Vagina (tissue), 2 donors: Measurements from ENCODE around the gene DGKB. TPM values are rescaled to one million over a fixed set of nuclear protein-coding genes. Genes with fewer than 3 reads are reported as not detected.

Source experiments
- DNase-seq, 2 donors: peaks; one replicate each; pipeline ENCODE4 v3.0.0-alpha.2; 2017; ENCODE audit errors: extremely low spot score in 2 of 2
- H3K27ac ChIP-seq: fragments of 200-600 bp; sonication (generic); one replicate; pipeline ENCODE4 v1.5.1; 2019
- H3K27me3 ChIP-seq: fragments of 200-600 bp; sonication (generic); one replicate; pipeline ENCODE4 v1.5.1; 2019
- H3K36me3 ChIP-seq, 2 donors: fragments of 200-600 bp; sonication (generic); one replicate each; pipeline ENCODE4 v1.5.1; 2017 to 2019
- H3K4me1 ChIP-seq: fragments of 200-600 bp; sonication (generic); one replicate; pipeline ENCODE4 v1.5.1; 2019
- H3K4me3 ChIP-seq, 2 donors: fragments of 200-600 bp; sonication (generic); 1 replicate in 1 of 2; 2 replicates in 1 of 2; pipeline ENCODE4 v1.5.1; 2016 to 2019
- H3K9me3 ChIP-seq: fragments of 200-600 bp; sonication (generic); one replicate; pipeline ENCODE4 v1.5.1; 2019
- CTCF ChIP-seq, 3 experiments: fragments of 450-650 bp in 2 of 3; fragments of 200-600 bp in 1 of 3; sonication (generic) in 1 of 3; IDR thresholded peaks; one replicate each; pipeline ENCODE4 v1.5.1; 2017 to 2019; ENCODE audit warnings: antibody characterized with exemption in 3 of 3, mild to moderate bottlenecking in 2 of 3, moderate library complexity in 2 of 3
- POLR2A ChIP-seq, 2 donors: fragments of 450-650 bp; IDR thresholded peaks; one replicate each; pipeline ENCODE4 v1.6.1; 2017; ENCODE audit warnings: antibody characterized with exemption in 2 of 2, mild to moderate bottlenecking in 2 of 2, moderate library complexity in 2 of 2
- POLR2AphosphoS5 ChIP-seq, 2 donors: sonication (generic); formaldehyde crosslinking; IDR thresholded peaks; one replicate each; pipeline ENCODE4 v1.9.0; 2017; ENCODE audit warnings: antibody characterized with exemption in 2 of 2, mild to moderate bottlenecking in 2 of 2, low read depth in 1 of 2; ENCODE audit not compliant: insufficient read depth in 1 of 2
- intact Hi-C: fragments of 100-400 bp; cut with DNase I; formaldehyde crosslinking; loops from one replicate; pipeline ENCODE4 v1.15.1; 2023
- total RNA-seq: library from RNA; depleted of rRNA; stranded (reverse); fragments of >200 nt; gene quantifications from one replicate; pipeline ENCODE4 v1.2.3, GENCODE V29; 2016

DGKB gene
- total RNA-seq, 1 donor from 2014 or later = 2.2 TPM

DNA sequence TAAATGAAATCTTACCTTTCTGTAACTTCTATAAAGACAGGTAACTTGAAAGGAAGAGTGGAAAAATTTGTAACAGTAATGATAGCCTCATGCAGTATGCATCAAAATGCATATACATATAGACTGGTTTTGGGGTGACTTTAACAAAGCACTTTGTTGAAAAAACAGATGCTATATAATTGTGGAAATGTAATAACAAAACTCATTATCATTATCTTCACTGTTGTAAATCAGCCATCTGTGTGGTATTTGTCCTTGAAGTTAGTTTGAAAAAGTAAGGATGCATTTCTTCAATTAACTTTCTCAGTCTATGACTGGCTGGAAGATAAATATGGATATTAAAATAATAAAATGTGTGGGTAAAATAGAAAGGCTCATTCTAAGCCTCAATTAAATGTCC lies 6.1 kb upstream of the DGKB start:
- no peak for TF ChIP-seq POLR2A (IDR thresholded peaks at IDR 0.05)
- H3K27ac ChIP-seq = no peak overlapping the region
- no peak overlapping the region for H3K4me3 ChIP-seq
- intact Hi-C loops = no loop called here
- peaks cover under 1% of the 10 kb centered on the region for H3K4me1 ChIP-seq
- no peaks in the 10 kb centered on the region for H3K27me3 ChIP-seq
- H3K36me3 ChIP-seq = no peaks in the 10 kb centered on the region
- DNase-seq = no peak
- H3K9me3 ChIP-seq = no peaks in the 10 kb centered on the region

GRCh38 chr7:14905764-14906163 lies 3.2 kb upstream of the DGKB start:
- no peaks in the 10 kb centered on the region for H3K27me3 ChIP-seq
- TF ChIP-seq POLR2AphosphoS5 (IDR thresholded peaks at IDR 0.05; ENCODE audit: insufficient read depth in 1 of 2, low read depth in 1 of 2) (no peak), CTCF (IDR thresholded peaks at IDR 0.05) (no peak), POLR2A (IDR thresholded peaks at IDR 0.05) (no peak)
- H3K4me1 ChIP-seq = peaks cover 12% of the 10 kb centered on the region
- no peak overlapping the region for H3K27ac ChIP-seq
- no peaks in the 10 kb centered on the region for H3K36me3 ChIP-seq
- DNase-seq = no peak
- H3K9me3 ChIP-seq = no peaks in the 10 kb centered on the region
- H3K4me3 ChIP-seq = no peak overlapping the region
- intact Hi-C loops = no loop called here

- Histone ChIP-seq H3K9me3 (no peaks in the 10 kb centered on the region), H3K4me3 (no peak overlapping the region), H3K36me3 (no peaks in the 10 kb centered on the region), H3K27me3 (no peaks in the 10 kb centered on the region), H3K4me1 (peaks cover 12% of the 10 kb centered on the region), H3K27ac (no peak overlapping the region)
- intact Hi-C loops = no loop called here
- no peak for DNase-seq
- TF ChIP-seq POLR2A (IDR thresholded peaks at IDR 0.05) (no peak), CTCF (IDR thresholded peaks at IDR 0.05) (no peak), POLR2AphosphoS5 (IDR thresholded peaks at IDR 0.05; ENCODE audit: insufficient read depth in 1 of 2, low read depth in 1 of 2) (no peak)
Observed at GRCh38 chr7:14900051-14900450, 2.5 kb downstream of the DGKB start.

- TF ChIP-seq POLR2AphosphoS5 (IDR thresholded peaks at IDR 0.05; ENCODE audit: insufficient read depth in 1 of 2, low read depth in 1 of 2) = no peak
- TF ChIP-seq POLR2A (IDR thresholded peaks at IDR 0.05) = no peak
- no peak for TF ChIP-seq CTCF (IDR thresholded peaks at IDR 0.05)
- Histone ChIP-seq H3K27ac (no peak overlapping the region), H3K27me3 (no peaks in the 10 kb centered on the region), H3K4me3 (no peak overlapping the region), H3K36me3 (no peaks in the 10 kb centered on the region), H3K4me1 (peaks cover 12% of the 10 kb centered on the region), H3K9me3 (no peaks in the 10 kb centered on the region)
- DNase-seq = no peak
- intact Hi-C loops = no loop called here
Observed at GRCh38 chr7:14899030-14899429, 3.5 kb downstream of the DGKB start.

GRCh38 chr7:14896461-14896860 lies 6.1 kb downstream of the DGKB start:
- intact Hi-C loops = no loop called here
- no peak for DNase-seq
- H3K4me1 ChIP-seq = no peaks in the 10 kb centered on the region
- H3K4me3 ChIP-seq = no peak overlapping the region
- no peaks in the 10 kb centered on the region for H3K27me3 ChIP-seq
- no peak overlapping the region for H3K27ac ChIP-seq
- no peaks in the 10 kb centered on the region for H3K36me3 ChIP-seq
- no peaks in the 10 kb centered on the region for H3K9me3 ChIP-seq
- TF ChIP-seq POLR2A (IDR thresholded peaks at IDR 0.05) (no peak), POLR2AphosphoS5 (IDR thresholded peaks at IDR 0.05; ENCODE audit: insufficient read depth in 1 of 2, low read depth in 1 of 2) (no peak), CTCF (IDR thresholded peaks at IDR 0.05) (no peak)

DNA sequence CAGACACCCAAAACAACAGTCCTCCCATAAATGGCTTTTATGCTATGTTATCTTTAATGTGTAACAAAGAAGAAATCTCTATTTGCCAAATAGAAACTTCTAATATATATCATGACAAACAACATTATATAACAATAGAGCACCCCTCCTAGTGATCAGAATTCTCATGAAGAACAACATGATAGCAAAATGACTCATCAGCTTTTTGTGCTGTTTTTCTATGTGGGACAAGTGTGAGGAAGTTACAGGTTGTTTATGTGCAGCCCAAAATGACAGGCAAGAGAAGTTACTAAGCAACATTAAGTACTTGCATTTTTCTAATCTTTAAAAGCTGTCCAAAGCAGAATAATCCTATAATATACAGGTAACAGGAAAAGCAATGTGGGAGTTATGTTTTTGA lies 7.7 kb downstream of the DGKB start:
- intact Hi-C loops = no loop called here

More for the DNA sequence above, 7.7 kb downstream of the DGKB start:
- no peak overlapping the region for H3K27ac ChIP-seq
- no peaks in the 10 kb centered on the region for H3K9me3 ChIP-seq
- H3K27me3 ChIP-seq = no peaks in the 10 kb centered on the region
- no peak for DNase-seq
- H3K36me3 ChIP-seq = no peaks in the 10 kb centered on the region
- no peak for TF ChIP-seq POLR2A (IDR thresholded peaks at IDR 0.05)
- TF ChIP-seq CTCF (IDR thresholded peaks at IDR 0.05) = no peak
- H3K4me1 ChIP-seq = no peaks in the 10 kb centered on the region
- no peak overlapping the region for H3K4me3 ChIP-seq
